HG03039 (cell line): ENCODE data around the gene KRT23.

ENCODE experiments used
- ATAC-seq: cut with Tn5 transposase; IDR thresholded peaks from one replicate; pipeline ENCODE4 v1.9.1; 2021; ENCODE audit warnings: mild to moderate bottlenecking, moderate library complexity; ENCODE audit not compliant: unreplicated experiment

Gene KRT23

DNA sequence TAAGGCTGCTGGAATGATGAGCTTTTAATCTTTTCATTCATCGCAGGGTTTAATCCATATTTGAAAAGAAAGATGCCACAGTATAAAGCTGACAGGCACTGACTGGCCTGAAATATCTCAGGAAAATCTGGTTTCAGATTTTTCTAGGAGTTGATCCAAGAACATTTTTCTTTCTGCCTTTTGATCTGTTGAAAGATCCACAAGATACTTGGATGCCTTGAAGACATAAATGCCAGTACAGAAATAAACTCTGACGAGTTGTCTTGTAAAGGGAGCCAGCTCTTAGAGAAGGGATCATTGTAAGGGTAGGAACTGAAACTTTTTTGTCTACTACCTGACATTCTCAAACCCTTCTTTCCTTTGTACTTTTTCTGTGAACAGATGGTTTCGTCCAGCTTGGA is 27.0 kb downstream of the KRT23 start:
- ATAC-seq: no peak

- ATAC-seq: no peak
These were observed 27.7 kb downstream of the KRT23 start for GRCh38 chr17:40909755-40910154.

DNA sequence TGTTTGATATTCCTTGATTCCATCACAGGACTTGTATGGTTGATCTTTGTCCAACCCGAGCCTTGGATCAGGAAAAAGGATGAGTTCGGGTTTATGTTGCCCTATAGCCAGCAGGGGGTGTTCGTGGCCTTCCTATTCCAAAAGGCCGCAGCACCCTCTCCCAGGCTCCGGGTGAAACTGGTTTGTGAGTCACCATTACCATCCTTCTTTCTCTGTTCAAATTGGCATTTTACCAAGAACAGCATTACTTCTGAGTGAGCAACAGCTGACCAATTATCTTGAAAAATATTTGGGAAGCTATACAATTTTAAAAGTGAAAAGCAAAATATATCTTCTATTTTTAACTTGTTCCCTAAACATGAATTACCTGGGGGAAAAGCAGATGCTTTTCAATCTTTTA is 28.1 kb downstream of the KRT23 start:
- no peak for ATAC-seq

GRCh38 chr17:40906613-40907012 is 30.8 kb downstream of the KRT23 start:
- ATAC-seq: no peak

GRCh38 chr17:40905370-40905769 is 32.1 kb downstream of the KRT23 start:
- ATAC-seq: no peak

GRCh38 chr17:40903129-40903847 is 34.2 kb downstream of the KRT23 start:
- no peak for ATAC-seq

DNA sequence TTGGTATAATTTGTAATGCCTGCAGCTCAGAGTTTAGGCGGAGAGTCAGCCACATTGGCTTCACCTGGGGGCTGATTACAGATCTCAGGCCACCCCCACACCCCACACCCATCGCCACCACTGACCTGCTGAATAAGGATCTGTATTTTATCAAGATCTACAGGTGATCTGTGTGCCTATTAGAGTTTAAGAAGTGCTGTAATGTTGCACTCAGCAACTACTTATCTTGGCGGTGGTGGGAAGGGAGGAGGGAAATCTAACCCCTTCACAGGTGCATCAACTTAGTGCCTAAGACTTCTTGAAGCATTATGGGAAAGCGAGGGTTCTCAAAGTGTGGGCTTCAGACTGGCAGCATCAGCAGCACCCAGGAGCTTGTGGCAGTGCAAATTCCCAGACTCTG is 34.9 kb downstream of the KRT23 start:
- ATAC-seq: no peak

DNA sequence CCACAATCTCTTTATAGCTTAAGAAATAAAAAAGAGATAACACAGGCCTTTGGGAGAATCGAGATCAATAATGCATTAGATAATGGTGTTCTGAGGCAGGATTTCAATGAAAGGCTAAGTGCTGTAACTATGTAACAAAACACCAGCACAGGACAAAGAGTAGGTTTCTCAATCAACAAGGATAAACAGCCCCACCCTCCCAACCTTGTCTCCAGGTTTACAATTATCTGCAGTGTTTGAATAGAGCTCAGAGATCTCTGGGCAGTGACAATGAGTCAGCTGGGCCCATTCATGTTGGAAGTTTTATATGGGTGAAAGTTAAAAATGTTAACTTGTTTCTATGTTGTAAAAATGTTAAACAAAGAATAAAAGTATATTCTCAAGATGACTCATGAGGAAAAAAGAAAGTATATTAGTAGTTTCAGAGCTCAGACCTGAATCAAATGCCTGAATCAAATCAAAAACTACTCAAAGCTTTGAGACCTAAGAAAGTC is 35.4 kb downstream of the KRT23 start:
- no peak for ATAC-seq

DNA sequence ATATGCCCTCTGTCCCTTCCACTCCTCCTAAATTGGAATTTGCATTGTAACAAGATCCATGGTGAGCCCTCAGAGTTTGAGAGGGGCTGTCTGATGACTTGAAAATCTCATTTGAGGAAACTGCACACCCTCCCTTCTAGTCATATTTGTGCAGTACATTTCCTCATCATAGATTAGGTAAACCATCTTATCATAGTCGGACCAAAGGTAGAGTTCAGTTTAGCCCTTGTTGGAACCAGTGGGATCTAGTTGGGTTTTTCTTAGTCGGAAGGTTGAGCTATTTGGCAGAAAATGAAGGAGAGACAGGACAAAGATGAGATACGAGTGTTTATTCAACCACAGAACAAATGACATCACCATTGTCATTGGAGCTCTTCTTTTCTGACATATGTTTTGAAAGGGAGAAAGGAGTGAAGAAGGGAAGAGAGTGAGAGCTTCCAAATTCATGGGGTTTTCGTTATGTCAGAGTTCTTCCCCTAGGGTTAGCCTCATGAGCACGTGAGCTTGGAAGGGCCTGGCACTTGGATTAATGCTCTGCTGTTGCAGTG is 36.6 kb downstream of the KRT23 start:
- no peak for ATAC-seq

- no peak for ATAC-seq
These were observed 40.5 kb downstream of the KRT23 start for GRCh38 chr17:40896916-40897455.

GRCh38 chr17:40895106-40895730 is 42.2 kb downstream of the KRT23 start:
- ATAC-seq: no peak

- no peak for ATAC-seq
These were observed 49.2 kb downstream of the KRT23 start for GRCh38 chr17:40888196-40888720.

DNA sequence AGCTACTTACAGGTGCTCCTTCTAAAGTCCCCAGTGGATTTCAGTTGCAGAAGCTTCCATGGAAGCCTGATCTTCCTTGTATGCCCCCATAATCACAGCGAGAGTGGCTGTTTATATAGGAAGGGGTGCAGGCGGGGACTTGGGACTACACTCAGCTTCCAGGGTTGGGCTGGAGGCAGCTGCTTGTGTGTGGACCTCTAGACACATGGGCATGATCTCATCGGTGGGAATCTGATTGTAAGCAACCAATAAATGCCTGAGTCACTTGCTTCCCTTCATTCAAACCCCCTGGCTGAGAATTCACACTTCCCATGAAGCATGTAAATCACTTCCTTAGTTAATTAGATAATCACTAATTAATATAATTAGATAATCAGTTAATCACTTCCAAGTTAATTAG is 51.4 kb downstream of the KRT23 start:
- no peak for ATAC-seq

GRCh38 chr17:40884708-40885512 is 52.5 kb downstream of the KRT23 start, which contains the start of gene KRT20:
Gene KRT20, minus strand, starts transcription at chr17:40885242. Its CDS starts 57 bp downstream, at chr17:40885185.
- no peak for ATAC-seq

DNA sequence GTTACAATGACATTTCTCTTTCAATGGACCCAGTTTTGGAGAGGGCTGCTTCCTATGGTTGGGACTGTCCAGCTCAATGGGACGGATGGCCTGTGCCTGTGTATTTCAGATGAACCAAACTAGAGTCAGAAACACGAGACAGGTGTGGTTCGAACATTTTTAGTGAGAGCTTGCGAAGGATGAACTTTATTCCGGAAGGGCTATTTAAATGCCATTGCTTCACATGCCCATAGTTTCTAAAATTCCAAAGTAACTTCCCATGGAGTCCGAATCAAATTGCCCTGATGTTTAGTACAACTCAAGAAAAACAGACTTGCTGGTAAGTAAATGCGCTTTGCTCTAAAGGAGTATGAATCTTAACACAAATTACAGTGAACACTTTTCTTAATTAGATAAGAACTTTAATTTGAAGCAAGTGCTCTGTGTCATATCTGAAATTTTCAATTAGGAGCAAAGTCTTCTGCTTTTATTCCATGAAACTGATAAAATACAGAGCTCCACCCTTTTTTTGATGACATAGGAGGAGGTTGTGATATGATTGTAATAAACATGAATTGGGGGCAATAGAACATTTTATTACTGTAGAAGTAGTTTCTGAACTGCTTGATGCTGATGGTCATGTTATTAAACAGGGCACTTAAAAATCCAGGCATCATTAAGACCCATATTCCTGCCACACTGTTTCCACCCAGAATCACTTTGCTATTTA is 53.7 kb downstream of the KRT23 start:
- ATAC-seq: no peak

GRCh38 chr17:40883031-40883430 is 54.4 kb downstream of the KRT23 start:
- ATAC-seq: no peak

- no peak for ATAC-seq
These were observed 58.4 kb downstream of the KRT23 start for GRCh38 chr17:40879026-40879425.

GRCh38 chr17:40878044-40878443 is 59.4 kb downstream of the KRT23 start:
- no peak for ATAC-seq

DNA sequence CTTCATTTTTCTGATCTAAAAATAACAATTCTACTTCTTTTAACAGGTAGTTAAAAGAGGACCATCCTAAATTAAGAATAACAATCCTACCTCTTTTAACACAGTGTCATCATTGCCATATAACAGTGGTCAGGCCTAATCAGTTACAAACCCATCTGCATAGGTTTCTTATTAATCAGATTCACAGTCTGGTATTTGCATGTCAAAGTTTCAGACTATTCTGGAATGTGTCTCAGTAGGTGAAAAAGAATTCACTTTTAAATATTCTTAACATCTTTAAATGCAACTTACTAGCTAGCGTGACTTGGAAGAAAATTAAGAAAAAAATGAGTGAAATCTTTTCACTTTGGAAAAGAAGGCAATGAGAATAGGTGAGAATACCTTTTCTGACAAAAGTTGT is 63.6 kb downstream of the KRT23 start:
- ATAC-seq: no peak

DNA sequence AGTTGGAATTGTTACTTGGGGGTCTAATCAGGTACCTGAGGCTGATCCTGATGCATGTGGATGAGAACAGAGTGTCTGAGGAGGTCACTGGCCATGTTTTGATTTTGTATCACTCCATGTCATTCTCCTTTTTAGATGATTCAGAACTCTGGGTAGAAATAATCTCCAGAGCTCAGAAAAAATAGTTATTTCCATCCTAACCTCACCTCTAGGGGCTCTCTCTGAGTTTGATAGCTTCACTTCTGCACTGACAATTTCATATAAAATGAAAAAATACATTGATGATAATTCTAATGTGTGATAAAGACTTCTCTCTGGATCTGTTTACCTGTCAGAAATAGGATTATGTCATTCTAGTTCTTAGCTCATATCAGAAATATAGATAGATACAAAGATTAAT is 64.2 kb downstream of the KRT23 start:
- ATAC-seq: no peak
